HG03108 (cell line): ENCODE results near the gene TMC5.
"Not testable (repeated sequence)": the region's sequence is repeated elsewhere in the genome, so short reads cannot be mapped to it uniquely, and the experiment has no call there.

Experiments used
- ATAC-seq: cut with Tn5 transposase; IDR thresholded peaks from one replicate; pipeline ENCODE4 v1.9.1; 2021; ENCODE audit warnings: moderate library complexity; ENCODE audit not compliant: unreplicated experiment

Gene TMC5

DNA sequence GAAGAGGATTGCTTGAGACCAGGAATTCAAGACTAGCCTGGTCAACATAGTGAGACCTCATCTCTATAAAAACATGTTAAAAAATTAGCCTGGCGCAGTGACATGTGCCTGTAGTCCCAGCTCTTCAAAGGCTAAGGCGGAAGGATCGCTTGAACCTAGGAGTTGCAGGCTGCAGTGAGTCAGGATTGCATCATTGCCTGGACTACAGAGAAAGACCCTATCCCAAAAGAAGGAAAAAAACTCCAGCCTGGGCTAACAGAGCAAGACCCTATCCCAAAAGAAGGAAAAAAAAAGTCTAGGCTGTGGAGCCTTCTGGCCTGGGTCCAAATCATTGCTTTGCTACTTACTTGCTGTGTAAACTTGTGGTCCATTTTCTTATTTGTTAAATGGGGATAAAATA, 111.0 kb downstream of the TMC5 start:
- no peak for ATAC-seq

GRCh38 chr16:19532601-19533000, 114.9 kb downstream of the TMC5 start:
- no peak for ATAC-seq

DNA sequence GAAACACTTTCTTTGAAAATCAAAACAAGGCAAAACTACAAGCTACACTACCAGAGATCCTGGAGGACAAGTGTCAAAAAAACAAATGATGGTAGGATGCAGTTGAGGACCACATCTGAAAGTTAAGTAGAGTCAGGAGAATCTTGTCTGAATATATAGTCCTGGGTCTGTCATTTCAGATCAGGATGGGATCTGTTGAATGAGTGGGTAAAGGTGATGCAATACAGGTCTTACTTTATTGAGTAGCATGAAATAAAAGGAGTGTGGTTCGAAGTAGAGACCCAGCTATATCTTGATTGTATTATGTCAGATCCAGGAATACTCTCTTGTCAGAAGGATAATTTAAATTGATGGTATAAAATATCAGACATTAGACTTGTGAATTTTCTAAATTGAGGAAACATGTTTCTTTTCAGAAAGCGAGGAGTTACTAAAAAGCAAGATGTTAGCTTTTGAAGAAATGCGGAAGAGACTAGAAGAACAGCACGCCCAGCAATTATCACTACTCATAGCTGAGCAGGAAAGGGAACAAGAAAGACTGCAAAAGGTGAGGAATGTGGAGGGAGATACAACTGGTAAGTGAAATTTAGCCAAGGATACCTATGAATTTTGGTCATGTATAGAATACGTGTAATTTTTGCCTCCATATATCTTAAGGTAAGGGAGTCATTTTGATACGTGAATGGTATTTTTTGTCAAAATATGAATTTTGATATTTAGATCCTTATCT, 122.7 kb downstream of the TMC5 start:
- no peak for ATAC-seq

GRCh38 chr16:19542138-19542821, 124.6 kb downstream of the TMC5 start:
- ATAC-seq = no peak

DNA sequence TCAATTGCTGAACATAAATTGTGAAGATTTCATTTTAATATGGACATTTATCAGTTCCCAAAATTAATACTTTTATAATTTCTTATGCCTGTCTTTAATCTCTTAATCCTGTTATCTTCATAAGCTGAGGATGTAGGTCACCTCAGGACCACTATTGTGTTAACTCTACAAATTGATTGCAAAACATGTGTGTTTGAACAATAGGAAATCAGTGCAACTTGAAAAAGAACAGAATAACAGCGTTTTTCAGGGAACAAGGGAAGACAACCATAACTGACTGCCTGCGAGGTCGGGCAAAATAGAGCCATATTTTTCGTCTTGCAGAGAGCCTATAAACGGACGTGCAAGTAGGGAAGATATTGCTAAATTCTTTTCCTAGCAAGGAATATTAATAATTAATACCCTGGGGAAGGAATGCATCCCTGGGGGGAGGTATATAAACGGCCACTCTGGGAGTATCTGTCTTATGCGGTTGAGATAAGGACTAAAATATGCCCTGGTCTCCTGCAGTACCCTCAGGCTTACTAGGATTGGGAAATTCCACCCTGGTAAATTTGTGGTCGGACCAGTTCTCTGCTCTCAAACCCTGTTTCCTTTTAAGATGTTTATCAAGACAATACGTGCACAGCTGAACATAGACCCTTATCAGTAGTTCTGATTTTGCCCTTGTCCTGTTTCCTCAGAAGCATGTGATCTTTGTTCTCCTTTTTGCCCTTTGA, 125.8 kb downstream of the TMC5 start:
- not testable (repeated sequence) for ATAC-seq

GRCh38 chr16:19548144-19548543, 130.5 kb downstream of the TMC5 start:
- no peak for ATAC-seq
